Effector CD4-positive, alpha-beta T cell (primary cell): ENCODE data around the gene SIRPD.
"Not testable (repeated sequence)": the region's sequence is repeated elsewhere in the genome, so short reads cannot be mapped to it uniquely, and the experiment has no call there.

ENCODE experiments used
- DNase-seq: peaks from one replicate; pipeline ENCODE4 v3.0.0-alpha.2; 2020

Gene SIRPD

DNA sequence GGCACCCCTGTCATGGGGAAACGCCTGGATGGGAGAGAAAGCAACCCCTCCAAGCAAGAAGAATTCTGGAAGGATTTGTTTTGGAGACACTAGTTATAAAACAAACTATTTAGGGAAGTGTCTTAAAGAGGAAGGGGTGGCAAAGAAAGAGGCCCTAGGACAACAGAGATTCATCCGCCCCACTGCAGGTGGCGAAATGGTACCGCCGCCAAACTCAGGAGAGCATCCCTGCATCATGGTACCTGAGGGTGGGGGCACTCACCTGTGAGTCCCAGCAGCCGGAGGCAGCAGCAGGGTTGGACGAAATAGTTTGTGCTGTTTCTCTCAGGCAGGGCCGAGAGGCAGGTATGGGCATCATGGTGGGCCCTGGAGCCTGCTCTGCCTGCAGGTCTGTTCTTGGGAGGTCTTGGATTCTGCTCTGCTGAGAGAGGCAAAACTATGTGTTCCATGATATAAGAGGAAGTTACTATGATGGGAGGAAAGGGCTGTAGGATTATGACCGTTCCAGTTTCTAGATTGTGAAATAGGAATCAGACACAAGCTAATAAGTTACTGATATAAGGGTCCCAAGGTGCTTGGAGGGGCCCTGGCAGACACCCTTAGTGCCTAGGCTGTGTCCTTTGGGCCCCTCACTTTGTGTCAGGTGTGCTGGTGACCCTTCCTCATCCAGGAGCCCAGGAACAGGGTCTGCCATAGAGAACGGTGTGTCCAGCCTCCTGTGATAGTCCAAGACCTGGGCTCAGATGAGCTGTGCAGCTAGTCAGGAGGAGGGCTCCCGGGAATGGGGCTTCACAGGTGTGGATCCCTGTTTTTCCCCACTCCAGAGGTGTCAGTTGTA lies 20.4 kb downstream of the SIRPD start:
- no peak for DNase-seq

DNA sequence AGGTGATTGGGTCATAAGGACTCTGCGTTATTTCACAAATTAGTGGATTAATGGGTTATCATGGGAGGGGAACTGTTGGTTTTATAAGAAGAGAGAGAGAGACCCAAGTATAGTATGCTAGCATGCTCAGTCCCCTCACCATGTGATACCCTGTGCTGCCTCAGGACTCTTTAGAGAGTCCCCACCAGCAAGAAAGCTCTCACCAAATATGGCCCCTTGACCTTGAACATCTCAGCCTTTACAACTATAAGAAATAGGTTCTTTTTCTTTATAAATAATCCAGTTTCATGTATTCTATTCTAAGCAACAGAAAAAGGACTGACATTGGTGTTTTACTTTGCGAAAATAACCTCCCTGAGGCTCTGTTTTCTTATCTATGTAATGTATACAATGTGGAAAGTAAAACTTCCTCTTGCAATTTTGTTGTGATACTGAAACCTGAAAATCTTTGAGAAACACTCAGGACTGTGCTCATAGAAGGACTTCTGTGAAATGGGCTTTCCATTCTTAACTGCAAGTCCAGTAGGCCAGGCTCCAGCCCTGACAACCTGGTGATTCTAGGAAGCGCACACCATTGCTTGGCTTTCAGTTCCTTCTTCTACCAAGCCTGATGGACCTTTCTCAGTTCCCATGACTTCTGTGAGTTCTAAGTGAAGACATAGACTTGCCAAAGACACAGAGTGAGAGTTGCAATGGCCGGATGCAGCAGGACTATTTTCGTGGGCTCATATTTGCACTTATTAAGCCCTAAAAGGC lies 21.9 kb downstream of the SIRPD start:
- DNase-seq = no peak

DNA sequence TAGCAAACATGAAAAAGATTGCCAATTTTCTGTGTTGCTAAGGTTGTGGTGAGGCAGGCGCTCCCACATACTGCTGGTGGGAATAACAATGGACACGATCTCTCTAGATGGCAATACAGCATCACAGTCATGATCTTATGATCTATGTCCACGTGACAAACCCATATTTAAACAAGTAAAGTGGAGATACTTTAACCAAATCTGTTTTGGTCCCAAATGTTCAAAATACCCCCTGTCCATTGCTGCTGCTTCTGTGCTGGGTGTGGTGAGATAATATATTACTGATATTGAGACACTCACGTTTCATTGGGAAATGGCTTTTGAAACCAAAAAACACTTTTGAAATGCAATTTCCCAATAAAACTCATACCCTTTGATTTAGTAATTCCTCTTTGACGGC lies 23.0 kb downstream of the SIRPD start:
- no peak for DNase-seq

DNA sequence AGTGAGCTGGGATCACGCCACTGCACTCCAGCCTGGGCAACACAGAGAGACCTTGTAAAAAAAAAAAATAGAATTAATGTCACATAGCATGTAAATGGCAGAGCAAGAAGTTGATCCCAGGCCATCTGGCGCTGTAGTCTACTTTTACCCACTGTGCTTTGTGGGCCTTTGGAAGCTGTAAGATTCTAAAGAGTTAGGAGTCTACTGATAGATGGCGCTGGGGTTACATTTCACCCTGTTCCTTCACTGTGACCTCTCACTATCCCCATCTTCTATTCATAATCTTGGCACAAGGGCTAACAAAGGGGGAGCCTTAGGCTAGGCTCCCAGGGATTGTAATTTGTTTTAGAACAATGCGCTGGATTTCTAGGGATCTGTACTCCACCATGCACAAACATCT lies 24.4 kb downstream of the SIRPD start:
- DNase-seq = no peak

DNA sequence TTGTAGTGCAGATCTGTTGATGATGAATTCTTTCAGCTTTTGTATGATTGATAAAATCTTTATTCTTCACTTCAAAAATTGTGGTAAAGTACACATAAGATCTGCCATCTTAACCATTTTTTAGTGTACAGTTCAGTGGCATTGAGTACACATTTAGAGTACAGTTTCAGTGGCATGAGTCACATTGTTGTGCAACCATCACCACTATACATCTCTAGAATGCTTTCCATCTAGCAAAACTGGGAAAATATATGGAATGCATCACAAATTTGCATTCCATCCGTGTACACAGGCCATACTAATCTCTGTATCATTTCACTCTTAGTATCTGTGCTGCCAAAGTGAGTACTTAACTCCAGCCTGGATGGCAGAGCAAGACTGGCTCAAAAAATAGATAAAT lies 28.7 kb downstream of the SIRPD start:
- DNase-seq = no peak

DNA sequence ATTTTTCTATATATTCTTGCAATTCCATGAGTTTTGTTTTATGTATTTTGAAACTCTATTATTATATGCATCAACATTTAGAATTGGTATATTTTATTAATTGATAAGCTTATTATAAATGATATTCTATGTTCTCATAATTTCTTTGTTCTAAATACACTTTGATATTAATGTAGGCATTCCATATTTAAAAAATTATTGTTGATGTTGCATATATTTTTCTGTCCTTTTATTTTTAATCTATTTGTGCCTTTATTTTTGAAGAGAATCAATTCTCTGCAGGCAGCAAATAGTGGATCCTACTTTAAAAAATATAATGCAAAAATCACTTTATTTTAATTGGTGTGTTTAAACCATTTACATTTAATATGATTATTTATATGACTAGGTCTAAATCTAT lies 29.6 kb downstream of the SIRPD start:
- DNase-seq = no peak

DNA sequence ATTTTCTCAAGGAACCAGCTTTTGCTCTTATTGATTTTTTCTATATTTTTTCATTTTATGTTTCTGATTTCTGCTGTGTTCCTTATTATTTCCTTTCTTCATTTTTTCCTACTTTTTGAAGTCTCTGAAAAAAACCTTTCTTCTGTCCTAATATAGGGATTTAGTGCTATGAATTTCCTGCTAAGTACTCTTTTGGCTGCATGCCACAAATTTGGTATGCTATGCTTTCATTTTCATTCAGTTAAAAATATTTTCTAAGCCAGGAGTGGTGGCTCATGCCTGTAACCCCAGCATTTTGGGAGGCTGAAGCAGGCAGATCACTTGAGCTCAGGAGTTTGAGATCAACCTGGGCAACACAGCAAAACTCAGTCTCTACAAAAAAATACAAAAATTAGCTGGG lies 30.6 kb downstream of the SIRPD start:
- no peak for DNase-seq

DNA sequence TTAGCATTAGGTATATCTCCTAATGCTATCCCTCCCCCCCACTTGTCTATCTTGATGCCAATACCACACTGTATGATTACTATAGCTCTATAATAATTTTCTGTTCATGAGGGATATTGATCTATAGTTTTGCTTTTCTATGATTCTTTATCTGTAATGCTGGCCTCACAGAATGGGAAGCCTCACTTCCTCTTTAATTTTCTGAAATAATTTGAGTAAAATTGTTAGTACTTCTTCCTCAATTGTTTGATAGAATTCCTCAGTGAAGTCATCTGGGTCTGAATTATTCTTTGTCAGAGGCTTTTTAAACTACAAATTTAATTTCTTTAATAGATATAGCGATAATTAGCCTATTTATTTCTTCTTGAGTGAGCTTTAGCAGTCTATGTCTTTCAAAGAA lies 31.2 kb downstream of the SIRPD start:
- no peak for DNase-seq

DNA sequence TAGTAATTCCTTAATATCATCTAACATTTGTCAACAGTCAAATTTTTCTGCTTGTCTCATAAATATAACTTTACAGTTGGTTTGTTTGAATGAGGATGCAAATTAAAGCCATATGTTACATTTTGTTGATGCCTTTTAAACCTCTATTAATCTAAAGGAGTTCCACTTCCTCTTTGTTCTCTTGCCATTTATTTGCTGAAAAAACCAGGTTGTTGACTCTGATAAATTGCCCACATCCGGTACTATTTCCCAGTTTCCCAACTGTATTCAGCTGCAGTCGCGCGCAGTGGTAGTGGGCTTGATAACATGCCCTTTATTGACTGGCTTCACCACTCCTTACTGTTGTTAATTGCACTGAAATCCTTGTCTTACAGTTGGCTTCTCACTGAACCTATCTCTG lies 33.5 kb downstream of the SIRPD start:
- no peak for DNase-seq

DNA sequence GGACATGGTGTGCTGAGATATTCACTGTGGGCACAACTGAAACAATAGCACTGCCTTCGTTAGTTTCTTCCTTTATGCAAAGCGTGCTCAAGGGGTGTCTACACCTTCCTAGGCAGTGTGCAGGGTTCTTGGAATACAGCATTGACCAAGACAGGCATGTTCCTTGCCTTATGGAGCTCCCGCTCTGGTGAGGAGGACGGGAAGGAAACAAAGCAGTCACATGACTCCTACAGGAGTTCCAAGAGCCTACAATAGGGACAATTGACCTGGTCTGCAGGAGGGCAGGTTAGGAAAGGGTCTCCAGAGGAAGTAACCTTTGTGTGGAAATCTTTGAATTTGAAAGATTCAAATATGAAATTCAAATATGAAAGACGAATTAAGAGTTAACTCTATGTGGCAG lies 40.5 kb downstream of the SIRPD start:
- no peak for DNase-seq

DNA sequence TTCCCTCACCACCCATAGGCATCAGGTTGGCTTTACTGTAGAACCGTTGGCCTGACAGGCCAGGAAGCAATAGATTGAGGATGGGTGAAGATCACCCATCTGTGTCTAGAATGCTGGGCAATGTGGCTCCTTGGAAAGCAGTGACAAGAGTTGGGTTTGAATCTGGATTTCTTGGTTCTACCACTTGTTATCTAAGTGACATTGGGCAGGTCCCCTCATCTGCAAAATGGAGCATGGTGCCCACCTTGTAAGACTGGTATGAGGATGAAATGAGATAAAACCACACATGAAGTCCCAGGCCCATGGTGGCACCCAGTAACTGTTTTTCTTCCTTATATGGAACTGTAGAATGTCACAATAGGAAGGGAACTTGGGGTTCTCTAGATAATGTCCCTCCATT lies 43.7 kb downstream of the SIRPD start:
- no peak for DNase-seq

DNA sequence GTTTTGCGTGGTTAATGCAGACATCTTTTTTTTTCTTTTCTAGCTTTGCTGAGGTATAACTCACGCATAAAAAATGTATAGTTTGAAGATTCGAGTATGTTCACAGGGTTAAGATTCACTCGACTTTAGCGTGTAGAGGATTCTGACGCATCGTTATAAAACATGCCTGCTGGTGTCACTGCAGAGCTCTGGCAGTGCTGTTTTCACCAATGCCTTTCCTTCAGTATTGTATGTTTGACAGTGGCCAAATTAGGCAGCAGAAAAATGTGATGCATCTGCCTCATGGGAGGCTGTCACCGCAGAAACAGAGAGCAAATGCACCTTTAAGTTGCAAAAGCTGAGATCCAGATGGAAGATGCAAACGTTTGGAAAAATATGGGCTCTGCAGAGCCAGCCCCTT lies 48.3 kb downstream of the SIRPD start:
- no peak for DNase-seq

DNA sequence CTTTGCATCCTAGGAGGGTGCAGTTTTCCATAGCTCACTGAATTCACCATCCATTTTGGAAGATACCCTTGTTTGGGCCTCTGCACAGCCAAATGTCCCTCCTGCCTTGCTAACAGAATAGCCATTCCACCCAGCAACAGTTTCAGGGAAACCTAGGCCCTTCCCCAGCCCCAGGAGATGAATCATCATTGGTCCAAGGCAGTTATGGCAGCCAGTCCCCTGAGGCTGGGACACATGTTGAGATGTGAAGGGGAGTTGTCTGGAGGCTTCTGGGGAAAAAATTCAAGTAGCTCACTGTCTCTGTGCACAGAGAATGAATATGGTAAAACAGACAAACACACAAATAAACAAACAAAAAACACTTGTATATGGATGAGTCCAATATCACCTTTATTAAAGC lies 48.9 kb downstream of the SIRPD start:
- no peak for DNase-seq

DNA sequence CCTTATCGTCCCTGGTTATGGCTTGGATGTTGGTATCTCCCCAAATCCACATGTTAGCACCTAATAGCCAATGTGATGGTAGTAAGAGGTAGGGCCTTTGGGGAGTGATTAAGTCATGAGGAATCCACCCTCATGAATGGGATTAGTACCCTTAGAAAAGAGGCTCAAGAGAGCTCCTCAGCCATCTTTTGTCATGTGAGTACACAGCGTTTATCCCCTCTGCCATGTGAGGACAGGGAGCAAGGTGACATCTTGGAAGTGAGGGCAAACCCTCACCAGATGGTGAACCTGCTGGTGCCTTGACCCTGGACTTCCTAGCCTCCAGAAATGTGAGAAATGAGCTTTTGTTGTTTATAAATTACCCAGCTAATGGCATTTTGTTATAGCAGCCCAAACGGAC lies 50.2 kb downstream of the SIRPD start:
- no peak for DNase-seq

DNA sequence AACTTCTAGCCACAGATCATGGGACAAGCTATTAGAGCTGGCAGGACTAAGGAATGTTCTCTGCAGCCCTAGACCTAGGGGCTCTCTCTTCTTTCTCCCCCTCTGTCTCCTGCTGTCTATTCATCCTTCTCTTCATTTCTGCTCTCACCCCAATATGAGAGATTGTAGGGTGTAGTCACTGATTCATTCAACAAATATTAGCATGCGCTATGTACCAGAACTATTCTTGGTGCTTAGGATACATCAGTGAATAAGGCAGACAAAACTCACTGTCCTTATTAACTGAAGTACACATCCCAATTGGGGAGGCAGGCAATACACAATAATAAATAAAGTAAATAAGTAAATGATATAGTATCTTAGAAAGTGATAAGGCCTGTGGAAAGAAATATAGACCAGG lies 51.6 kb downstream of the SIRPD start:
- no peak for DNase-seq

DNA sequence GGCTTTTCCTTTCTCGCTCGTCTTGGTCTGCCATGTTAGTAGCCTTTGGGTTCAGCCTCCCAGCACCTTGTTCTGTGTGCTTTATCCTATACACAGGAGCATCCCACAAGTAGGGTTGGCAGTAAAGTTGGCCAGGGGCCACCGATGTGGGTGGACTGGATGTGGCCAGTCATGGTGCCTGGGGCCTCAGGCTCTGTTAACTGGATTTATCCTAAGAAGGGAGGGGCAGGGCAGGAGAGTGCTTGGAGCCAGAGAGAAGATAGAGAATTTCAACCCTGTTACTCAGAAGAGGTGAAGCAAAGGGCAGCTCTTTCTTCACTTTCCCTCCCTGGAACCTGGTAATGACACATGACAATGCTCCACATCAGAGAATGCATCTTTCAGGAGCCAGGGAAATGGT lies 52.1 kb downstream of the SIRPD start:
- no peak for DNase-seq

DNA sequence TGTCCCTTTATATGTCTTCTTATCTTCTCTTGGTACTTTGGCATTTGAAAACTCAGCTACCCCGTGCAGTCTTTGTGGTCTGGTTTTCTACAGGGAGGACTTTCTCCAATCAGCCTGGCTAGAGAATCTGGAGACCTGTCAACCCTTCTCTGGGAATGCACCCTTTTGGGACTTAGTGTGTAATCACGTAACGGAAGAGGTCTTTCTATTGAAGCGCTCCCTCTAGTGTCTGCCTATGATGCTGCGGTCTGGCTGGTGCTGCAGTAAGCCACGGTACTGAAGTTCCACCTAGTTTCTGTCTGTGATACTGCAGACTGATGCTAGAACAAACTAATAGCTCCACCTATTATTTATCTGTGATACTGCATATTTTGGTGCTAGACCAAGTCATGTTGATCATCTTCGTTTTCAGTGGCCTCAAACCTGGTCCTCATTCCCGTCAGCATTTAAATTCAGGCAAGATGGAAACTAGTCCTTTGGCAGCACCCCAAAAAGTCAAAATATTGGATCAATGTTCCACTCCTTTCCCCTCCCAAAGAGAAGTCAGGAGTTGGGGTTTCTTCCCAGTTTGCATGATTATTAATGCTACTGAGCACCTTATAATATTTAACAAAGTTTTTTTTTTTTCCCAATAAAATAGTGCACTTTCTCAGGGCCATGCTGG lies 53.8 kb downstream of the SIRPD start:
- DNase-seq = peak; percentile 60

DNA sequence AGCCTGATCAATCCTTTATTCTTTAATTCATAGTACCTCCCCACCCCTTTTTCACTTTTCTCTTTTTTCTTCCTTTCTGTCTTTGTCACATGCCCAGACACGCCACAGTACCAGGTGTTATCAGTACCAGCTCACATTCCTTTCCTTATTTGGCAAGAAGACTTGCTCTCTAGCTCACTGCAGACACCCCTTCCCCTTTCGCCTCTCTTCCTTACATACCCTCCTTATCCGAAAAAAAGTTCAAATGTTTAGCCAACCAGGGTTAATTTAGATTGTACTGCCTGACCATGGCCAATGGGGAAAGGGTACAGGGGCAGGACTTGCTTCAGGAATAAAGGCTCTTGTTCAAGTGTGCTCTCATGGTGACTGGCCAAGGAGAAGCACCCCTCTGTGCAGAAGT lies 57.0 kb downstream of the SIRPD start:
- no peak for DNase-seq

DNA sequence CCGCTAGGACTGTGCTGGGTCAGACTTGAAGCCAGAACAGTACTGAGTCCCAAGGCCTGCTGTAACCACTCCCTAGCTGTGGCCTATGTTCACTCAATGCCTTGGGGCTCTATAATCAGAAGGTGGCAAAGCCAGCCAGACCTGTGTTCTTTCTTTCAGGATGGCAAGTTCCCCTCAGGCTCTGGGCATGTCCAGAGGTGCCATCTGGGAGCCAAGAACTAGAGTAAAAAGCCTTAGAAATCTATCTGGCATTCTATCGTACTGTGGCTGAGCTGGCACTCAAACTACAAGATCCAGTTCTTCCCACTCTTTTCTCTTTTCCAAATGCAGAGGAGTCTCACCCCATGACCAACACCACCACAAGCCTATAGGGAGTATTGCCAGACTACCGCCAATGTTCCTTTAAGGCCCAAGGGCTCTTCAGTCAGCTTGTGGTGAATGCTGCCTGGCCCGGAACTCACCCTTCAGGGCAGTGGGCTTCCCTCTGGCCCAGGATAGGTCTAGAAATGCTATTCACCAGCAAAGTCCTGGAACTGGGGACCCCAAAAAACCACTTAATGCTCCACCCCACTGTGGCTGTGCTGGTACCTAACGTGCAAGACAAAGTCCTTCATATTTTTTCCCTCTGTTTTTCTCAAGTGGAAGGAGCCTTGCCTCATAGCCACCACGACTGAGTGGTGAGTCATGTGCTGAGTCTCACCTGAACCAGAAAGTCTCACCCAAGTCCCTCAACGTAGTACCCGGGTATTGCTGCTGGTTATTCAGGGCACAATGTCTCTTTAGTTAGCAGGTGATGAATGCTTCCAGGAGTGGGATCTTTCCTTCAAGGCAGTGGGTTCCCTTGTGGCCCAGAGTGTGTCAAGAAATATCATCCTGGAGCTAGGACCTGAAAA lies 57.7 kb downstream of the SIRPD start:
- no peak for DNase-seq

DNA sequence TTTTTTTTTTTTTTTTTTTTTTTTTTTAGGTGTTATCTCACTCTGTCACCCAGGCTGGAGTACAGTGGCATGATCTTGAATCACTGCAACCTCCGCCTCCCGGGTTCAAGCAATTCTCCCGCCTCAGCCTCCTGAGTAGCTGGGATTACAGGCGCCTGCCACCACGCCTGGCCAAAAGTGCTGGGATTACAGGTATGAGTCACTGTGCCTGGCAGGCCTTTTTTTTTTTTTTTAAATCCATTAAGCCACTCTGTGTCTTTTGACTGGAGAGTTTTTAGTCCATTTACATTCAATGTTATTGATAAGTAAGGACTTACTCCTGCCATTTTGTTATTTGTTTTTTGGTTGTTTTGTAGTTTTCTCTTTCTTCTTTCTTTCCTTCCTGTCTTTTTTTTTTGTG lies 60.1 kb downstream of the SIRPD start:
- DNase-seq = not testable (repeated sequence)

DNA sequence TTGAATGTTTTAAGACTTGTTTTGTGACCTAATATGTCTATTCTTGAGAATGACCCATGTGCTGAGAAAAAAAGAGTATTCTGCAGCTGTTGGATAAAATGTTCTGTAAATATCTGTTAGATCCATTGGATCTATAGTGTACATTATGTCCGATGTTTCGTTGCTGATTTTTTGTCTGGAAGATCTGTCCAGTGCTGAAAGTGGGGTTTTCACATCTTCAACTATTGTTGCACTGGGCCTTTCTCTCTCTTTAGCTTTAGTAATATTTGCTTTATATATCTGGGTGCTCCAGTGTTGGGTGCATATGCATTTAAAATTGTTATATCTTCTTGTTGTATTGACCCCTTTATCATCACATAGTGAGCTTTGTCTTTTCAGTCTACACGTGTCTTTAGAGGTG lies 60.6 kb downstream of the SIRPD start:
- no peak for DNase-seq

DNA sequence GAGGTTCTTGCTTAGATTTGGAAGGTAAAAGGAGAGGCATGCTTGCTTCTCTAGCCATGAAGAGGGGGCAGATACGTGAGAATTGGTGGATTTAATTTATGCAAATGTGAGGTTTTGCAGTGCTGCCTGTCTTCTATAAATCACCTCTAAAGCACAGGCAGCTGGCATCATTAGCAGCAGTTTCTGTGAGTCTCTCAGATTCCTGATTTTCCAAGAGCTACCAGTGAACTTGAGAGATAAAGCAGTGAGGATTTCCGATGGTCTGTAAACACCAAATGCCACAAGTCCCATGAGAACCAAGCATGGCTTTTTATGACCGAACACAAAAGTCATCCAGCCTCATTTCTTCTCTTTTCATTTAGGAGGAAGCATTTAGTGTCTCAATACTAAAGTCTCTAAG lies 63.1 kb downstream of the SIRPD start:
- DNase-seq = no peak

DNA sequence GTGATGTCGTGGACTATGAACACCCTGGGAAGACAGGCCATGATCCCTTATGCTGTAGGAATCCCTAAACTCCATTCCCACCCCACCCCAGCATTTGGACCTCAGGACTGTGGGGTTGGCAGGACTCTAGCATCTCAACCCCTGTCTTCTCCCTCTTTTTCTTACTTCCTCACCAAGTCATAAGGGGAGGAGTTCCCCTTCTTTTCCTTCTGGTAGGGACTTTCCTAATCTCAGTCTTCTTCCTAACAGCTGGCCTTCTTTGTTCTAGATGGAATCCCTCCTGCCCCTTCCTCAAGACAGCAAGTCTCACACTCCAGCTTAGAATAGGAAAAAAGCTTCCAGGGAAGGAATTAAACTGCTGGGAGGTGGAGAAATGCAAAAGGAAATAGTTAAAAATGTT lies 64.0 kb downstream of the SIRPD start:
- DNase-seq = no peak
